ENCODE data around the gene CASP1.

- TF ChIP-seq CTCF (IDR thresholded peaks at IDR 0.05) (no peak), POLR2AphosphoS5 (IDR thresholded peaks at IDR 0.05) (no peak), POLR2A (IDR thresholded peaks at IDR 0.05) (no peak), EP300 (IDR thresholded peaks at IDR 0.05; ENCODE audit: low read depth) (no peak)
These were observed 7.3 kb downstream of the CASP1 start for GRCh38 chr11:105027678-105028077.

Data from transverse colon (tissue), 4 donors.